HUES64 (cell line): ENCODE measurements around the gene FN3KRP. TPM values are rescaled to one million over a fixed set of nuclear protein-coding genes. Genes with fewer than 3 reads are reported as not detected.

Experiments used
- H3K27ac ChIP-seq: 2 replicates; pipeline ENCODE4 v1.7.0; 2013; ENCODE audit warnings: low read depth, low read length, inconsistent platforms
- H3K27me3 ChIP-seq: 2 replicates; pipeline ENCODE4 v1.6.1; 2013; ENCODE audit warnings: mild to moderate bottlenecking, low read length; ENCODE audit not compliant: insufficient read depth
- H3K36me3 ChIP-seq: 2 replicates; pipeline ENCODE4 v1.6.1; 2013; ENCODE audit warnings: mild to moderate bottlenecking, low read length; ENCODE audit not compliant: insufficient read depth
- H3K4me1 ChIP-seq: 2 replicates; pipeline ENCODE4 v1.6.1; 2013; ENCODE audit warnings: mild to moderate bottlenecking, low read length, moderate library complexity; ENCODE audit not compliant: insufficient read depth
- H3K4me3 ChIP-seq: 2 replicates; pipeline ENCODE4 v1.5.1; 2013; ENCODE audit warnings: mild to moderate bottlenecking, low read length, moderate library complexity
- H3K9ac ChIP-seq: 2 replicates; pipeline ENCODE4 v1.6.1; 2013; ENCODE audit warnings: mild to moderate bottlenecking, low read depth, low read length
- H3K9me3 ChIP-seq: 2 replicates; pipeline ENCODE4 v1.6.1; 2013; ENCODE audit warnings: low read depth, low read length; ENCODE audit not compliant: insufficient read depth
- WGBS: fragments of 150-250, 120-280 bp; methylation state at CpG from one replicate; pipeline ENCODE4 v1.1.7; 2013; ENCODE audit warnings: missing lambda C conversion rate; 5-methylcytosine and 5-hydroxymethylcytosine counted together
- polyA plus RNA-seq, 2 experiments: library from polyadenylated mRNA; stranded (reverse); fragments of 50-300 nt; gene quantifications; one replicate each; pipeline ENCODE4 v1.2.3, GENCODE V29; 2013

Gene FN3KRP
- 21.1 TPM for polyA plus RNA-seq (2013, experiment 1 of 2)
- 24.7 TPM for polyA plus RNA-seq (2013, experiment 2 of 2)

- peak within 1 kb of the TSS; percentile 79 for H3K9ac ChIP-seq
- H3K4me3 ChIP-seq: peak within 1 kb of the TSS; percentile 85
- no peaks in the 10 kb centered on the region for H3K4me1 ChIP-seq
- no peaks in the 10 kb centered on the region for H3K9me3 ChIP-seq
- H3K36me3 ChIP-seq: peaks cover 22% of the 10 kb centered on the region
- under 1% methylated on average over 71 of the region's 75 CpGs for WGBS
- peak within 1 kb of the TSS; percentile 25; the same call in 1 of the 2 replicates for H3K27ac ChIP-seq
- no peaks in the 10 kb centered on the region for H3K27me3 ChIP-seq
These were observed at the start of gene FN3KRP for GRCh38 chr17:82716203-82717010. FN3KRP (plus strand) TSS chr17:82716706; CDS start chr17:82716756, 50 bp downstream.

DNA sequence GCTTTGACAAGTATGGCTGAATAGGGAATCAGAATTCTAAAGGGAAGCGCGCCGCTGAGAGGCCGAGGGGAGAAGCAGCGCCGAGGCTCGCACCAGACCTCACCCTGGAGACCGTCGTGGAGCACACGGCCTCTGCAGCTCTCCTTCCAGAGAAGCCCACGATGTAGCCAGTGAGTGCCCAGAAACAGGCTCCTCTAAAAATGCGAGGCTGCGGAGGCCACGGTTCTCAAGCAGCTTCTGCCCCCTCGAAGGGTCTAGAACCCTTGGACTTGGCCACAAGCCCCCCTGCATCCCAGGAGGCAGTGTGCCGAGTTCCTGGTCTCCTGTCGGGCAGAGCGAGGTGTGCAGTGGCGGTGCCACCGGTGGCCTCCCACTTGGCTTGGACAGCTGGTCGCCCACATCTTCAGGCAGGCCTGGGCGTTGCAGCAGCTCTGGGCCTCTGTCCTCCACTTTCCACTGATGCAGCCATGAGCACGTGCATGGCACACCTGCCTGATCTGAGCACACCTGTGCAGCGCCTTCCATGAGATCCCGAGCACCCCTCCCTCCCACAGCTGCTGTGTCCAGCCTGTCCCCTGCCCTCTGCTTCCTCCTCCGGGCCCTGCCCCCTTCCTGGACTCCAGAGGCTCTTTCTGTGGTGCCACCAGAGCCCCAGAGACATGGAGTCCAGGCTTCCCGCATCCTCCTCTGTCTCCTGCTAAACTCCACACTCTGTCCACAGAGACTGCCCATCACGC, 49.4 kb upstream of the FN3KRP start:
- no peaks in the 10 kb centered on the region for H3K9me3 ChIP-seq
- WGBS: 87% methylated on average over 28 of the region's 28 CpGs
- H3K27ac ChIP-seq: no peak overlapping the region
- H3K4me1 ChIP-seq: no peaks in the 10 kb centered on the region
- no peaks in the 10 kb centered on the region for H3K27me3 ChIP-seq
- no peak overlapping the region for H3K4me3 ChIP-seq
- no peaks in the 10 kb centered on the region for H3K36me3 ChIP-seq
- H3K9ac ChIP-seq: no peak overlapping the region

- WGBS: 93% methylated on average over 15 of the region's 15 CpGs
These were observed 48.9 kb upstream of the FN3KRP start for GRCh38 chr17:82667668-82668000.

GRCh38 chr17:82668024-82668630, 48.4 kb upstream of the FN3KRP start:
- Histone ChIP-seq H3K4me1 (no peaks in the 10 kb centered on the region), H3K27me3 (no peaks in the 10 kb centered on the region), H3K27ac (no peak overlapping the region), H3K9ac (no peak overlapping the region), H3K9me3 (no peaks in the 10 kb centered on the region), H3K36me3 (no peaks in the 10 kb centered on the region), H3K4me3 (no peak overlapping the region)
- 75% methylated on average over 15 of the region's 16 CpGs for WGBS

More at GRCh38 chr17:82667668-82668000, 48.9 kb upstream of the FN3KRP start:
- no peak overlapping the region for H3K4me3 ChIP-seq
- H3K27me3 ChIP-seq: no peaks in the 10 kb centered on the region
- H3K36me3 ChIP-seq: no peaks in the 10 kb centered on the region
- H3K9me3 ChIP-seq: no peaks in the 10 kb centered on the region
- H3K27ac ChIP-seq: no peak overlapping the region
- H3K4me1 ChIP-seq: no peaks in the 10 kb centered on the region
- no peak overlapping the region for H3K9ac ChIP-seq

GRCh38 chr17:82668631-82669099, 47.8 kb upstream of the FN3KRP start:
- Histone ChIP-seq H3K27me3 (no peaks in the 10 kb centered on the region), H3K4me3 (no peak overlapping the region; the same call in 1 of the 2 replicates), H3K36me3 (no peaks in the 10 kb centered on the region), H3K27ac (no peak overlapping the region), H3K9me3 (no peaks in the 10 kb centered on the region), H3K4me1 (no peaks in the 10 kb centered on the region), H3K9ac (no peak overlapping the region)
- WGBS: 35% methylated on average over 20 of the region's 20 CpGs

DNA sequence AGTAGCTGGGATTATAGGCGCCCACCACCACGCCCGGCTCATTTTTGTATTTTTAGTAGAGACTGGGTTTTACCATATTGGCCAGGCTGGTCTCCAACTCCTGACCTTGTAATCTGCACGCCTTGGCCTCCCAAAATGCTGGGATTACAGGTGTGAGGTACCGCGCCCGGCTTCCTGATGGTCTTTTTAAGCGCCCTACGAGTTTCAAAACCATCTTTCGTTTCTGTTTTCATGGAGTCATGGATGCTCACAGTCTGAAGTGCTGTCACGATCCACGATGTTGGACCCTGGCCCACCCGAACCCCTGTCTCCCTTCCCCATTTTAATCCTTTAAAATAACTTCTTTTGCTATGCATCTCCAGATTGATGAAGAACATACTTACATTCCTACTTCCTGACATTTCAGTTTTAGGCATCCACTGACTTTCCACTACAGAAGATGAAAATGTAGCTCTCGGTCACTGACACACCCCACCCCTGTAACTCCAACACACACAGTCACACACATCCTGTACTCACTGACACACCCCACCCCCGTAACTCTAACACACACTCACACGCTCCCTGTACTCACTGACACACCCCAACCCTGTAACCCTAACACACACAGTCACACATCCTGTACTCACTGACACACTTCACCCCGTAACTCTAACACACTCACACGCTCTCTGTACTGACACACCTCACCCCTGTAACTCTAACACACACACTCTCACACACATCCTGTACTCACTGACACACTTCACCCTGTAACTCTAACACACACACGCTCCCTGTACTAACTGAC, 45.6 kb upstream of the FN3KRP start:
- Histone ChIP-seq H3K9ac (no peak overlapping the region), H3K4me1 (no peaks in the 10 kb centered on the region), H3K9me3 (no peaks in the 10 kb centered on the region), H3K36me3 (no peaks in the 10 kb centered on the region), H3K27me3 (no peaks in the 10 kb centered on the region), H3K27ac (no peak overlapping the region), H3K4me3 (no peak overlapping the region)
- WGBS: 91% methylated on average over 19 of the region's 19 CpGs

- H3K4me1 ChIP-seq: no peaks in the 10 kb centered on the region
- 90% methylated on average over 19 of the region's 20 CpGs for WGBS
- H3K27ac ChIP-seq: no peak overlapping the region
- no peaks in the 10 kb centered on the region for H3K27me3 ChIP-seq
- H3K9me3 ChIP-seq: no peaks in the 10 kb centered on the region
- H3K36me3 ChIP-seq: no peaks in the 10 kb centered on the region
- H3K9ac ChIP-seq: no peak overlapping the region
- no peak overlapping the region for H3K4me3 ChIP-seq
These were observed 41.6 kb upstream of the FN3KRP start for GRCh38 chr17:82674656-82675475.

- no peaks in the 10 kb centered on the region for H3K27me3 ChIP-seq
- H3K9ac ChIP-seq: no peak overlapping the region
- H3K4me3 ChIP-seq: no peak overlapping the region
- 85% methylated on average over 18 of the region's 18 CpGs for WGBS
- H3K4me1 ChIP-seq: no peaks in the 10 kb centered on the region
- no peaks in the 10 kb centered on the region for H3K36me3 ChIP-seq
- H3K27ac ChIP-seq: no peak overlapping the region
- H3K9me3 ChIP-seq: no peaks in the 10 kb centered on the region
These were observed 40.8 kb upstream of the FN3KRP start for GRCh38 chr17:82675476-82676245.

GRCh38 chr17:82677353-82677925, 39.1 kb upstream of the FN3KRP start:
- Histone ChIP-seq H3K27ac (no peak overlapping the region), H3K9me3 (peaks cover 8% of the 10 kb centered on the region), H3K27me3 (no peaks in the 10 kb centered on the region), H3K36me3 (no peaks in the 10 kb centered on the region), H3K4me3 (no peak overlapping the region), H3K4me1 (no peaks in the 10 kb centered on the region), H3K9ac (no peak overlapping the region)
- 88% methylated on average over 23 of the region's 23 CpGs for WGBS
